Liver (tissue), 9 donors: ENCODE data around the gene DCHS2. TPM values are rescaled to one million over a fixed set of nuclear protein-coding genes. Genes with fewer than 3 reads are reported as not detected.

Experiments used
- DNase-seq: peaks from one replicate; pipeline ENCODE4 v3.0.0-alpha.2; 2017; ENCODE audit warnings: low spot score
- H3K27ac ChIP-seq, 2 donors: one replicate each; pipeline ENCODE4 v1.7.0; 2013; ENCODE audit warnings: inconsistent platforms in 2 of 2, low read length in 2 of 2, control low read depth in 1 of 2, low read depth in 1 of 2, mild to moderate bottlenecking in 1 of 2
- H3K27me3 ChIP-seq, 4 donors: one replicate each; pipeline versions ENCODE4 v1.6.1 to v1.7.0; 2013; ENCODE audit warnings: low read length in 3 of 4, inconsistent platforms in 1 of 4, mild to moderate bottlenecking in 1 of 4, moderate library complexity in 1 of 4; ENCODE audit not compliant: control insufficient read depth in 4 of 4, insufficient read depth in 4 of 4
- H3K36me3 ChIP-seq, 4 donors: one replicate each; pipeline versions ENCODE4 v1.6.1 to v1.7.0; 2013; ENCODE audit warnings: low read length in 3 of 4, mild to moderate bottlenecking in 3 of 4, low read depth in 1 of 4, moderate library complexity in 1 of 4; ENCODE audit not compliant: control insufficient read depth in 4 of 4, insufficient read depth in 3 of 4
- H3K4me1 ChIP-seq, 4 donors: one replicate each; pipeline versions ENCODE4 v1.6.1 to v1.7.0; 2013; ENCODE audit warnings: low read length in 3 of 4, mild to moderate bottlenecking in 3 of 4, moderate library complexity in 1 of 4; ENCODE audit not compliant: control insufficient read depth in 4 of 4, insufficient read depth in 4 of 4
- H3K4me3 ChIP-seq, 3 donors: one replicate each; pipeline versions ENCODE4 v1.6.1 to v1.7.0; 2013; ENCODE audit warnings: low read length in 3 of 3, control low read depth in 1 of 3, low read depth in 1 of 3, mild to moderate bottlenecking in 1 of 3
- H3K9ac ChIP-seq, 2 donors: one replicate each; pipeline ENCODE4 v1.7.0; 2013; ENCODE audit warnings: low read length in 2 of 2, mild to moderate bottlenecking in 2 of 2, moderate library complexity in 2 of 2, control low read depth in 1 of 2, low read depth in 1 of 2
- H3K9me3 ChIP-seq, 4 donors: one replicate each; pipeline versions ENCODE4 v1.6.1 to v1.7.0; 2013; ENCODE audit warnings: low read length in 3 of 4; ENCODE audit not compliant: control insufficient read depth in 4 of 4
- ATF3 ChIP-seq: IDR thresholded peaks from 2 replicates; pipeline ENCODE4 v1.6.1; 2016; ENCODE audit warnings: antibody characterized with exemption
- CTCF ChIP-seq: fragments of 150-350 bp; IDR thresholded peaks from 2 replicates; pipeline ENCODE4 v1.5.1; 2017; ENCODE audit warnings: improper control_type of control experiment, low read depth, low read length; ENCODE audit not compliant: missing input control
- EGR1 ChIP-seq, 2 donors: IDR thresholded peaks; 2 replicates each; pipeline ENCODE4 v1.6.1; 2016 to 2018; ENCODE audit warnings: antibody characterized with exemption in 2 of 2, low read depth in 2 of 2
- FOXA2 ChIP-seq: IDR thresholded peaks from 2 replicates; pipeline ENCODE4 v1.6.1; 2016; ENCODE audit warnings: antibody characterized with exemption
- GABPA ChIP-seq, 2 donors: IDR thresholded peaks in 1 of 2; conservative IDR thresholded peaks in 1 of 2; 2 replicates each; pipeline ENCODE4 v1.6.1; 2016; ENCODE audit warnings: antibody characterized with exemption in 2 of 2, mild to moderate bottlenecking in 1 of 2, moderate library complexity in 1 of 2
- HNF4A ChIP-seq, 2 donors: conservative IDR thresholded peaks; 2 replicates each; pipeline ENCODE4 v1.6.1; 2016; ENCODE audit warnings: antibody characterized with exemption in 2 of 2, mild to moderate bottlenecking in 2 of 2
- HNF4G ChIP-seq: IDR thresholded peaks from 2 replicates; pipeline ENCODE4 v1.6.1; 2016; ENCODE audit warnings: antibody characterized with exemption
- JUND ChIP-seq, 2 donors: IDR thresholded peaks; 2 replicates each; pipeline ENCODE4 v1.6.1; 2016; ENCODE audit warnings: antibody characterized with exemption in 2 of 2
- MAX ChIP-seq: IDR thresholded peaks from 2 replicates; pipeline ENCODE4 v1.6.1; 2016; ENCODE audit warnings: antibody characterized with exemption
- NR2F2 ChIP-seq: IDR thresholded peaks from 2 replicates; pipeline ENCODE4 v1.6.1; 2016; ENCODE audit warnings: antibody characterized with exemption
- RAD21 ChIP-seq, 2 donors: IDR thresholded peaks; 2 replicates each; pipeline ENCODE4 v1.6.1; 2016; ENCODE audit warnings: antibody characterized with exemption in 2 of 2, mild to moderate bottlenecking in 2 of 2
- REST ChIP-seq: IDR thresholded peaks from 2 replicates; pipeline ENCODE4 v1.6.1; 2016; ENCODE audit warnings: antibody characterized with exemption, mild to moderate bottlenecking
- RXRA ChIP-seq, 2 donors: IDR thresholded peaks; 2 replicates each; pipeline ENCODE4 v1.6.1; 2017 to 2018; ENCODE audit warnings: antibody characterized with exemption in 2 of 2, mild to moderate bottlenecking in 1 of 2
- SP1 ChIP-seq: IDR thresholded peaks from 2 replicates; pipeline ENCODE4 v1.6.1; 2018; ENCODE audit warnings: antibody characterized with exemption, mild to moderate bottlenecking
- TAF1 ChIP-seq: conservative IDR thresholded peaks from 2 replicates; pipeline ENCODE4 v1.6.1; 2016; ENCODE audit warnings: antibody characterized with exemption, mild to moderate bottlenecking
- YY1 ChIP-seq: IDR thresholded peaks from 2 replicates; pipeline ENCODE4 v1.6.1; 2016; ENCODE audit warnings: antibody characterized with exemption, mild to moderate bottlenecking
- ZBTB33 ChIP-seq: IDR thresholded peaks from 2 replicates; pipeline ENCODE4 v1.6.1; 2016; ENCODE audit warnings: antibody characterized with exemption
- WGBS: extraction: QIAGEN DNeasy Blood & Tissue Kit; methylation state at CpG from one replicate; pipeline ENCODE4 v1.1.7; 2013; 5-methylcytosine and 5-hydroxymethylcytosine counted together
- polyA plus RNA-seq, 2 donors: library from polyadenylated mRNA; stranded (reverse) in 1 of 2; unstranded in 1 of 2; fragments of 200-250 nt in 1 of 2; fragments of >200 nt in 1 of 2; fragmentation: Nextera tagmentation in 1 of 2; extraction: Ambion mirVana in 1 of 2; gene quantifications; one replicate each; pipeline versions ENCODE4 v1.2.1 to v1.2.3, GENCODE V29; 2013 to 2015
- total RNA-seq, 2 donors: library from RNA; depleted of rRNA; stranded (reverse); fragments of >200 nt; gene quantifications; one replicate each; pipeline ENCODE4 v1.2.3, GENCODE V29; 2014
- donor health status: healthy.
- donor health status: healthy.
- donor health status: healthy.
- donor health status: healthy.
- donor health status: healthy.

Gene DCHS2
- total and polyA plus RNA-seq, 4 donors = 0.07 to 0.50 (median 0.09) TPM; not detected in 1

- 77% methylated on average over 4 of the region's 4 CpGs for WGBS
- no peak for DNase-seq
- Histone ChIP-seq H3K4me1 (no peaks in the 10 kb centered on the region), H3K4me3 (no peak overlapping the region), H3K27me3 (peaks cover 0 to 3% (median 0%) of the 10 kb centered on the region in 4 donors), H3K9me3 (no peaks in the 10 kb centered on the region), H3K36me3 (no peaks in the 10 kb centered on the region), H3K27ac (no peak overlapping the region), H3K9ac (no peak overlapping the region)
- TF ChIP-seq HNF4A (conservative IDR thresholded peaks at IDR 0.05) (no peak), MAX (no peak), FOXA2 (no peak)
Measured at GRCh38 chr4:154234576-154234975, 257.0 kb downstream of the DCHS2 start.

- Histone ChIP-seq H3K27me3 (peaks cover 0 to 3% (median 0%) of the 10 kb centered on the region in 4 donors), H3K27ac (no peak overlapping the region), H3K9ac (no peak overlapping the region), H3K4me3 (no peak overlapping the region), H3K9me3 (no peaks in the 10 kb centered on the region), H3K4me1 (no peaks in the 10 kb centered on the region), H3K36me3 (no peaks in the 10 kb centered on the region)
- no peak for TF ChIP-seq ZBTB33
- no peak for TF ChIP-seq HNF4A (conservative IDR thresholded peaks at IDR 0.05)
- no peak for TF ChIP-seq YY1
- no peak for TF ChIP-seq TAF1
- TF ChIP-seq ATF3 = no peak
- no peak for TF ChIP-seq NR2F2
- TF ChIP-seq HNF4G = no peak
- DNase-seq = no peak
- WGBS = 45% methylated on average over 2 of the region's 2 CpGs
Measured at GRCh38 chr4:154231806-154232478, 259.7 kb downstream of the DCHS2 start.

GRCh38 chr4:154230723-154231122 lies 260.9 kb downstream of the DCHS2 start:
- Histone ChIP-seq H3K9me3 (no peaks in the 10 kb centered on the region), H3K4me1 (no peaks in the 10 kb centered on the region), H3K27me3 (peaks cover 0 to 3% (median 0%) of the 10 kb centered on the region in 4 donors), H3K36me3 (no peaks in the 10 kb centered on the region), H3K27ac (no peak overlapping the region), H3K9ac (no peak overlapping the region), H3K4me3 (no peak overlapping the region)
- TF ChIP-seq YY1 (no peak), EGR1 (IDR thresholded peaks at IDR 0.05; ENCODE audit: low read depth in 2 of 2) (no peak)
- DNase-seq = no peak
- 70% methylated on average over 3 of the region's 3 CpGs for WGBS

- TF ChIP-seq JUND (IDR thresholded peaks at IDR 0.05) = no peak
- no peak for TF ChIP-seq RAD21 (IDR thresholded peaks at IDR 0.05)
- no peak for TF ChIP-seq CTCF
- no peak for TF ChIP-seq GABPA (IDR thresholded peaks at IDR 0.05 in 1 of 2, conservative IDR thresholded peaks at IDR 0.05 in 1 of 2)
- no peak for TF ChIP-seq RXRA (IDR thresholded peaks at IDR 0.05)
- no peak for TF ChIP-seq HNF4G
- TF ChIP-seq REST = no peak
- no peak for TF ChIP-seq SP1
Measured at GRCh38 chr4:154230091-154230490, 261.5 kb downstream of the DCHS2 start.

More at GRCh38 chr4:154230091-154230490, 261.5 kb downstream of the DCHS2 start:
- Histone ChIP-seq H3K27ac (no peak overlapping the region), H3K4me3 (no peak overlapping the region), H3K4me1 (no peaks in the 10 kb centered on the region), H3K36me3 (no peaks in the 10 kb centered on the region), H3K9me3 (no peaks in the 10 kb centered on the region), H3K27me3 (peaks cover 0 to 3% (median 0%) of the 10 kb centered on the region in 4 donors), H3K9ac (no peak overlapping the region)
- DNase-seq = no peak
- 42% methylated on average over 2 of the region's 2 CpGs for WGBS
